Lower leg skin (tissue), 3 donors: ENCODE data around the gene MYO18B.

Source experiments
- POLR2A ChIP-seq, 2 donors: fragments of 450-650 bp; IDR thresholded peaks; one replicate each; pipeline ENCODE4 v1.6.1; 2016 to 2017; ENCODE audit warnings: antibody characterized with exemption in 2 of 2, mild to moderate bottlenecking in 1 of 2, moderate library complexity in 1 of 2
- TF ChIP-seq, protein P1 (sequence below), 3 donors: fragments of 450-650 bp; IDR thresholded peaks; one replicate each; pipeline ENCODE4 v1.5.1; 2016; ENCODE audit warnings: antibody characterized with exemption in 3 of 3, mild to moderate bottlenecking in 3 of 3, moderate library complexity in 2 of 3

DNA sequence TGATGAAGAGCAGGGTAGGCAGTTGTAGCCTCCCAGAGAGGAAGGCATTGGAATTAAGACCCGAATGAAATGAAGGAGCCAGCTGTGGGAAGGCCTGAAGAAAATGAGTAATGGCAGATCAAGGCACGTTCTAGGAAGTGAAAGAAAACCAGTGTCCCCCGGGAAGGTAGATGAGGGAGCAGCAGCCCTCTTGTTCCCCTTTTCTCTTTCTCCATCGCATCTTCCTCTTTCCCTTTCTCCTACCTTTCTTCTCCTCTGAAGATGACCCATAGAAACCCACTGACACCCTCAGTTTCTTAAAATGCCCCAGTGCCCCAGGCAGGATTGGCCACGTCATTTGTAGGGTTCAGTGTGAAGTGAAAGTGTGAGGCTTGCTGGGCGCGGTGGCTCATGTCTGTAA lies 254.7 kb downstream of the MYO18B start:
- TF ChIP-seq, protein P1, sequence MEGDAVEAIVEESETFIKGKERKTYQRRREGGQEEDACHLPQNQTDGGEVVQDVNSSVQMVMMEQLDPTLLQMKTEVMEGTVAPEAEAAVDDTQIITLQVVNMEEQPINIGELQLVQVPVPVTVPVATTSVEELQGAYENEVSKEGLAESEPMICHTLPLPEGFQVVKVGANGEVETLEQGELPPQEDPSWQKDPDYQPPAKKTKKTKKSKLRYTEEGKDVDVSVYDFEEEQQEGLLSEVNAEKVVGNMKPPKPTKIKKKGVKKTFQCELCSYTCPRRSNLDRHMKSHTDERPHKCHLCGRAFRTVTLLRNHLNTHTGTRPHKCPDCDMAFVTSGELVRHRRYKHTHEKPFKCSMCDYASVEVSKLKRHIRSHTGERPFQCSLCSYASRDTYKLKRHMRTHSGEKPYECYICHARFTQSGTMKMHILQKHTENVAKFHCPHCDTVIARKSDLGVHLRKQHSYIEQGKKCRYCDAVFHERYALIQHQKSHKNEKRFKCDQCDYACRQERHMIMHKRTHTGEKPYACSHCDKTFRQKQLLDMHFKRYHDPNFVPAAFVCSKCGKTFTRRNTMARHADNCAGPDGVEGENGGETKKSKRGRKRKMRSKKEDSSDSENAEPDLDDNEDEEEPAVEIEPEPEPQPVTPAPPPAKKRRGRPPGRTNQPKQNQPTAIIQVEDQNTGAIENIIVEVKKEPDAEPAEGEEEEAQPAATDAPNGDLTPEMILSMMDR (IDR thresholded peaks at IDR 0.05) = no peak
- TF ChIP-seq POLR2A (IDR thresholded peaks at IDR 0.05) = no peak
